Measurements from ENCODE around the gene FOSL1. TPM values are rescaled to one million over a fixed set of nuclear protein-coding genes. Genes with fewer than 3 reads are reported as not detected.
A peak's percentile ranks its signal among the peaks of the same experiment; 100 is the strongest.

Gene FOSL1
- total RNA-seq, 4 donors from 2014 or later: 2.9 to 3.9 TPM; not detected in 2

GRCh38 chr11:65903068-65903481, 2.9 kb upstream of the FOSL1 start:
- no peak for DNase-seq
- Histone ChIP-seq H3K27ac (no peak overlapping the region), H3K4me3 (no peak overlapping the region), H3K36me3 (no peaks in the 10 kb centered on the region), H3K27me3 (peaks cover 0 to 17% of the 10 kb centered on the region in 2 donors), H3K4me1 (peaks cover 5 to 7% of the 10 kb centered on the region in 2 donors), H3K9me3 (no peaks in the 10 kb centered on the region)
- TF ChIP-seq POLR2A (IDR thresholded peaks at IDR 0.05) (no peak), CTCF (IDR thresholded peaks at IDR 0.05) (no peak)
- intact Hi-C loops (cut with DNase I; ENCODE audit: low total_unique reads): no loop called here

- Histone ChIP-seq H3K27me3 (peaks cover 0 to 17% of the 10 kb centered on the region in 2 donors), H3K27ac (no peak overlapping the region), H3K36me3 (no peaks in the 10 kb centered on the region), H3K9me3 (no peaks in the 10 kb centered on the region), H3K4me3 (no peak overlapping the region), H3K4me1 (peaks cover 5 to 7% of the 10 kb centered on the region in 2 donors)
- intact Hi-C loops (cut with DNase I; ENCODE audit: low total_unique reads): no loop called here
- no peak for TF ChIP-seq CTCF (IDR thresholded peaks at IDR 0.05)
- no peak for TF ChIP-seq POLR2A (IDR thresholded peaks at IDR 0.05)
- DNase-seq: no peak
Observed at GRCh38 chr11:65900899-65901180, 652 bp upstream of the FOSL1 start.

GRCh38 chr11:65899356-65900124, 648 bp downstream of the FOSL1 start:
- intact Hi-C loops (cut with DNase I; ENCODE audit: low total_unique reads): no loop called here
- no peak for TF ChIP-seq CTCF (IDR thresholded peaks at IDR 0.05)
- TF ChIP-seq POLR2A (IDR thresholded peaks at IDR 0.05): no peak
- Histone ChIP-seq H3K36me3 (no peaks in the 10 kb centered on the region), H3K9me3 (no peaks in the 10 kb centered on the region), H3K4me3 (peak overlapping the region; percentile 18 to 38), H3K4me1 (peaks cover 5 to 7% of the 10 kb centered on the region in 2 donors), H3K27me3 (peaks cover 0 to 17% of the 10 kb centered on the region in 2 donors), H3K27ac (peak overlapping the region in 1 of 2 donors; percentile 36)
- peak in 1 of 2 donors; percentile 50 for DNase-seq

GRCh38 chr11:65898656-65899355, 1.4 kb downstream of the FOSL1 start:
- Histone ChIP-seq H3K4me3 (peak overlapping the region; percentile 18 to 38), H3K36me3 (no peaks in the 10 kb centered on the region), H3K9me3 (no peaks in the 10 kb centered on the region), H3K27ac (no peak overlapping the region), H3K27me3 (peaks cover 0 to 17% of the 10 kb centered on the region in 2 donors), H3K4me1 (peaks cover 5 to 7% of the 10 kb centered on the region in 2 donors)
- DNase-seq: peak in 1 of 2 donors; percentile 58
- TF ChIP-seq CTCF (IDR thresholded peaks at IDR 0.05) (no peak), POLR2A (IDR thresholded peaks at IDR 0.05) (no peak)
- intact Hi-C loops (cut with DNase I; ENCODE audit: low total_unique reads): no loop called here

GRCh38 chr11:65897020-65897471, 3.1 kb downstream of the FOSL1 start:
- Histone ChIP-seq H3K4me1 (peaks cover 7 to 16% of the 10 kb centered on the region in 2 donors), H3K27me3 (peaks cover 0 to 17% of the 10 kb centered on the region in 2 donors), H3K4me3 (no peak overlapping the region), H3K9me3 (no peaks in the 10 kb centered on the region), H3K36me3 (no peaks in the 10 kb centered on the region), H3K27ac (no peak overlapping the region)
- intact Hi-C loops (cut with DNase I; ENCODE audit: low total_unique reads): no loop called here
- TF ChIP-seq POLR2A (IDR thresholded peaks at IDR 0.05): no peak
- TF ChIP-seq CTCF (IDR thresholded peaks at IDR 0.05): no peak
- DNase-seq: no peak
